ENCODE measurements around the gene METTL8.

METTL8 gene, protein sequence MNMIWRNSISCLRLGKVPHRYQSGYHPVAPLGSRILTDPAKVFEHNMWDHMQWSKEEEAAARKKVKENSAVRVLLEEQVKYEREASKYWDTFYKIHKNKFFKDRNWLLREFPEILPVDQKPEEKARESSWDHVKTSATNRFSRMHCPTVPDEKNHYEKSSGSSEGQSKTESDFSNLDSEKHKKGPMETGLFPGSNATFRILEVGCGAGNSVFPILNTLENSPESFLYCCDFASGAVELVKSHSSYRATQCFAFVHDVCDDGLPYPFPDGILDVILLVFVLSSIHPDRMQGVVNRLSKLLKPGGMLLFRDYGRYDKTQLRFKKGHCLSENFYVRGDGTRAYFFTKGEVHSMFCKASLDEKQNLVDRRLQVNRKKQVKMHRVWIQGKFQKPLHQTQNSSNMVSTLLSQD

DNA sequence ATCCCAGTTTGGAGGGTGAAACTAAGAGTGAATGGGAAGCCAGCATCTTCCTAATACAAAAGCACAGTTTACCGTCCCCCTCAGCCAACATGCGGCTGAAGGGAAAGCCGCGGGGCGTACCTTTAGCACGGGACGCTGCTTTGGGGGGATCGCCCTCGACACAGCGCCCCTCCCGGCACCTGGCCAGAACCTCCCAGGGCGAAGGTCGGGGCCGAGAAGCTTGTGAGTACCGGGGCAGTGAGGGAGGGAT is at the start of gene METTL8:
Gene METTL8 (minus strand): TSS at position 228 of the 250 bp plus-strand sequence. CDS start 41,805 bp downstream, outside the sequence.
- peak within 1 kb of the TSS; percentile 86 for H3K4me3 ChIP-seq (replicated peaks; ENCODE audit: low read depth, low read length)
- no peaks in the 10 kb centered on the region for H3K27me3 ChIP-seq (replicated peaks; ENCODE audit: control insufficient read depth, insufficient read depth, low read length)
- TF ChIP-seq, protein P1, sequence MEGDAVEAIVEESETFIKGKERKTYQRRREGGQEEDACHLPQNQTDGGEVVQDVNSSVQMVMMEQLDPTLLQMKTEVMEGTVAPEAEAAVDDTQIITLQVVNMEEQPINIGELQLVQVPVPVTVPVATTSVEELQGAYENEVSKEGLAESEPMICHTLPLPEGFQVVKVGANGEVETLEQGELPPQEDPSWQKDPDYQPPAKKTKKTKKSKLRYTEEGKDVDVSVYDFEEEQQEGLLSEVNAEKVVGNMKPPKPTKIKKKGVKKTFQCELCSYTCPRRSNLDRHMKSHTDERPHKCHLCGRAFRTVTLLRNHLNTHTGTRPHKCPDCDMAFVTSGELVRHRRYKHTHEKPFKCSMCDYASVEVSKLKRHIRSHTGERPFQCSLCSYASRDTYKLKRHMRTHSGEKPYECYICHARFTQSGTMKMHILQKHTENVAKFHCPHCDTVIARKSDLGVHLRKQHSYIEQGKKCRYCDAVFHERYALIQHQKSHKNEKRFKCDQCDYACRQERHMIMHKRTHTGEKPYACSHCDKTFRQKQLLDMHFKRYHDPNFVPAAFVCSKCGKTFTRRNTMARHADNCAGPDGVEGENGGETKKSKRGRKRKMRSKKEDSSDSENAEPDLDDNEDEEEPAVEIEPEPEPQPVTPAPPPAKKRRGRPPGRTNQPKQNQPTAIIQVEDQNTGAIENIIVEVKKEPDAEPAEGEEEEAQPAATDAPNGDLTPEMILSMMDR (IDR thresholded peaks at IDR 0.05; ENCODE audit: insufficient read depth, low read length, poor library complexity, severe bottlenecking), result peak; percentile 75
- no peak for DNase-seq (ENCODE audit: extremely low read depth, insufficient read length)
- H3K36me3 ChIP-seq (ENCODE audit: control insufficient read depth, insufficient read depth, low read length), result no peaks in the 10 kb centered on the region; the same call in none of the 2 replicates

DNA sequence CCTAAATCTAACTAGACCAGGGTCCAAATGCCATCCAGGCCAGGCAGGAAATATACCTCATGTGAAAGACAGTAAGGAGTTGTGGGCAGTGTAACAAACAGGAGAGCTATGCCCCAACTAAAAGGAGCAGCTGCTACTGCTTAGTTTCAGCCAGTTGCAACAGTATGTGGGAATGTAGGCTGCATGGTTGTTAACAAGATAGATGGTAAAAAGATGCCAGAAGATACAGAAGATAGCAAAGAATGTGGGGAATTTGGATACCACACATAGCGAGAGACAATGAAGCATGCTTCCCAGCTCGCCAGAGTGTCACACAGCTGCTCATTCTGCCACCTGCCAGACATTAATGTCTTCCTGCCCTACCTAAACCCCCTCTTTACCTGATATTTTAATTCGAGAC is 49.1 kb upstream of the METTL8 start:
- Histone ChIP-seq H3K27me3 (replicated peaks; ENCODE audit: control insufficient read depth, insufficient read depth, low read length) (no peaks in the 10 kb centered on the region), H3K36me3 (ENCODE audit: control insufficient read depth, insufficient read depth, low read length) (no peaks in the 10 kb centered on the region), H3K4me3 (replicated peaks; ENCODE audit: low read depth, low read length) (no peak overlapping the region)
- TF ChIP-seq, protein P1 (IDR thresholded peaks at IDR 0.05; ENCODE audit: insufficient read depth, low read length, poor library complexity, severe bottlenecking), result no peak
- DNase-seq (ENCODE audit: extremely low read depth, insufficient read length), result no peak

DNA sequence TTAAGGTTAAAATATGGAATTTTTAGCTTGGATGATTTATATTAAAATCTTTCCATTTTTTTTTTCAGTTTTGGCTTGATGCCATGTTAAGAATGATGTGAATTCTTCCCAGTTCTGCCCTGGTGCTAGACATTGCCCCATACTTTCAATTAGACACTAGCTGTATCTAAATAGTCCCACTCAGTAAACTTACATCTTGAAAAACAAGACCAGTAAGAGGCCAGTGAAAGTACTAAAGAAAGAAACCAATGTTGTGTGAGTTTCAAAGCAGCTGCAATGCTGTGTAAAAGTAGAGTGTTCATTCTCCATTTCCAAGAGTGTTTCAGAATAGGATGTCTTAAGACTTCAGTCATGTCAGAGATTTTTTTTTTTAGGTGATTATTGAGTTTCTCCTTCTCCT is 48.5 kb upstream of the METTL8 start:
- no peak for DNase-seq (ENCODE audit: extremely low read depth, insufficient read length)

DNA sequence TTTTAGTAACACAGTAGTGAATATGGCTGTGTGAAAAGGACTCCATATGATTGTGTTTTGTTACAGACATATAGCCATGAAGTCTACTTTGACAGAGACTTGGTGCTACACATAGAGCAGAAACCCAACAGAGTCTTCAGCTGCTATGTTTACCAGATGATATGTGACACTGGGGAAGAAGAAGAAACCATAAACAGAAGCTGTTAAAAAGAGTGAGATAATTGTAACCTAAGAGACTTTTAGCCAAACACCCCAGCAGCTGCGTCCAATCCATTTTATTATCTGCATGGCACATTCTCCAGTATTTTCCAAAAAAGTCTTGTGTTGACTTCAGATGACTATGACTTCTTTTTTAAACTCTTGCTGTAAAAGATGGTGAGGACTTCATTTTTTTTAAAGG is 47.1 kb upstream of the METTL8 start:
- DNase-seq (ENCODE audit: extremely low read depth, insufficient read length), result no peak
- Histone ChIP-seq H3K36me3 (ENCODE audit: control insufficient read depth, insufficient read depth, low read length) (peaks cover 1% of the 10 kb centered on the region; the same call in 1 of the 2 replicates), H3K27me3 (replicated peaks; ENCODE audit: control insufficient read depth, insufficient read depth, low read length) (no peaks in the 10 kb centered on the region), H3K4me3 (replicated peaks; ENCODE audit: low read depth, low read length) (no peak overlapping the region)
- TF ChIP-seq, protein P1 (IDR thresholded peaks at IDR 0.05; ENCODE audit: insufficient read depth, low read length, poor library complexity, severe bottlenecking), result no peak

More for the DNA sequence above, 48.5 kb upstream of the METTL8 start:
- Histone ChIP-seq H3K36me3 (ENCODE audit: control insufficient read depth, insufficient read depth, low read length) (peaks cover 1% of the 10 kb centered on the region; the same call in 1 of the 2 replicates), H3K4me3 (replicated peaks; ENCODE audit: low read depth, low read length) (no peak overlapping the region), H3K27me3 (replicated peaks; ENCODE audit: control insufficient read depth, insufficient read depth, low read length) (no peaks in the 10 kb centered on the region)
- TF ChIP-seq, protein P1 (IDR thresholded peaks at IDR 0.05; ENCODE audit: insufficient read depth, low read length, poor library complexity, severe bottlenecking), result no peak

DNA sequence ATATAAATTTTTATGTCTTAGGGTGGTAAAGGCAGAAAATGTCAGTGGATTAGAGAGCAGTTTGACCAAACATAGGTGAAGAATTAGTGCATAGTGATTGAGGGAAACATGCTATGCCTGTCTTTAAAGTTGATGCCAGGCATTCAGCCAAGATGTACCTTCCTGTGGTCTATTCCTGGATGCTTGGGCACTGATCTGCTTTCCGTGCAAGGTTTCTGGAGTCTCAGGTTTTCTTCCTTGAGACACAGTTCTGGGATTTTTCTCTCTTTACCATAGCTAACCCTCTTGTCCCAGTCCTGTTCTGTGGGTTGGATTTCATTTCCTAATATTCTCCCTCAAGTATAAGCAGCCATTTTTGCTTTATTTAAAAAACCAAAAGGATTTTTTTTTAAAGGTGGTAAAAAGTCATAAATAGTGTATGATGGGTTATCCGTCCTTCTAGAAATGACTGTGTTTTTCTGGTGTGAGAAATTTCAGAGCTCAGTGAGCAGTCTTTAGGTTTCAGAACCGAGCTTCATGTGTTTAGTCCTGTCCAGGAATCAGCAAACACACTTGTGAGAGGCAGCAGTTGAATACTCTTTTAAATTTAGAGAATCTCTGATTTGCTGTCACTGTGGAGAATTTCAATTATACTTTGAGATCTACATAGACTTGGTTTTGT is 45.5 kb upstream of the METTL8 start:
- DNase-seq (ENCODE audit: extremely low read depth, insufficient read length), result peak; percentile 19
- 0 out of 2 replicates have a peak overlapping the region, but pooled peaks have one; percentile 20 for H3K4me3 ChIP-seq (replicated peaks; ENCODE audit: low read depth, low read length)
- TF ChIP-seq, protein P1 (IDR thresholded peaks at IDR 0.05; ENCODE audit: insufficient read depth, low read length, poor library complexity, severe bottlenecking), result no peak
- H3K36me3 ChIP-seq (ENCODE audit: control insufficient read depth, insufficient read depth, low read length), result peaks cover 1% of the 10 kb centered on the region; the same call in 1 of the 2 replicates
- no peaks in the 10 kb centered on the region for H3K27me3 ChIP-seq (replicated peaks; ENCODE audit: control insufficient read depth, insufficient read depth, low read length)

Data from GM06990 (cell line).